GM19438 (cell line): ENCODE data around the gene GRB10.
A peak's percentile ranks its signal among the peaks of the same experiment; 100 is the strongest.
"Not testable (repeated sequence)": the region's sequence is repeated elsewhere in the genome, so short reads cannot be mapped to it uniquely, and the experiment has no call there.

Source experiments
- ATAC-seq: cut with Tn5 transposase; IDR thresholded peaks from one replicate; pipeline ENCODE4 v1.9.1; 2021; ENCODE audit warnings: low read depth; ENCODE audit not compliant: unreplicated experiment

Gene GRB10

GRCh38 chr7:50751146-50751545 lies 31.6 kb downstream of the GRB10 start:
- no peak for ATAC-seq

- no peak for ATAC-seq
Measured at GRCh38 chr7:50749896-50750295, 32.8 kb downstream of the GRB10 start.

GRCh38 chr7:50748472-50748871 lies 34.2 kb downstream of the GRB10 start:
- ATAC-seq: no peak

- ATAC-seq: no peak
Measured at GRCh38 chr7:50745835-50746234, 36.9 kb downstream of the GRB10 start.

GRCh38 chr7:50745336-50745735 lies 37.4 kb downstream of the GRB10 start:
- ATAC-seq: no peak

GRCh38 chr7:50743893-50744292 lies 38.8 kb downstream of the GRB10 start:
- ATAC-seq: no peak

- no peak for ATAC-seq
Measured at GRCh38 chr7:50743016-50743415, 39.7 kb downstream of the GRB10 start.

GRCh38 chr7:50742401-50742800 lies 40.3 kb downstream of the GRB10 start:
- no peak for ATAC-seq

GRCh38 chr7:50739744-50740435 lies 42.8 kb downstream of the GRB10 start:
- peak; percentile 75 for ATAC-seq

GRCh38 chr7:50738932-50739331 lies 43.8 kb downstream of the GRB10 start:
- no peak for ATAC-seq

- ATAC-seq: not testable (repeated sequence)
Measured at GRCh38 chr7:50735836-50736235, 46.9 kb downstream of the GRB10 start.

GRCh38 chr7:50735333-50735732 lies 47.4 kb downstream of the GRB10 start:
- no peak for ATAC-seq

GRCh38 chr7:50734246-50734645 lies 48.5 kb downstream of the GRB10 start:
- no peak for ATAC-seq

- ATAC-seq: no peak
Measured at GRCh38 chr7:50733552-50733951, 49.1 kb downstream of the GRB10 start.

GRCh38 chr7:50731703-50732582 lies 50.8 kb downstream of the GRB10 start:
- no peak for ATAC-seq

- no peak for ATAC-seq
Measured at GRCh38 chr7:50730446-50731400, 52.0 kb downstream of the GRB10 start.

- ATAC-seq: no peak
Measured at GRCh38 chr7:50729962-50730361, 52.7 kb downstream of the GRB10 start.

- no peak for ATAC-seq
Measured at GRCh38 chr7:50728184-50728583, 54.5 kb downstream of the GRB10 start.

GRCh38 chr7:50727711-50728110 lies 55.0 kb downstream of the GRB10 start:
- ATAC-seq: no peak

GRCh38 chr7:50727072-50727471 lies 55.6 kb downstream of the GRB10 start:
- no peak for ATAC-seq

GRCh38 chr7:50725774-50726173 lies 56.9 kb downstream of the GRB10 start:
- ATAC-seq: no peak
